ENCODE data around the gene NFIA. TPM values are rescaled to one million over a fixed set of nuclear protein-coding genes. Genes with fewer than 3 reads are reported as not detected.

NFIA gene
- total and polyA plus RNA-seq, 10 of the 15 experiments (the other 5 are each of a cell fraction or from before 2014, with no cell fraction given): 0.10 to 0.16 TPM; not detected in 8

DNA sequence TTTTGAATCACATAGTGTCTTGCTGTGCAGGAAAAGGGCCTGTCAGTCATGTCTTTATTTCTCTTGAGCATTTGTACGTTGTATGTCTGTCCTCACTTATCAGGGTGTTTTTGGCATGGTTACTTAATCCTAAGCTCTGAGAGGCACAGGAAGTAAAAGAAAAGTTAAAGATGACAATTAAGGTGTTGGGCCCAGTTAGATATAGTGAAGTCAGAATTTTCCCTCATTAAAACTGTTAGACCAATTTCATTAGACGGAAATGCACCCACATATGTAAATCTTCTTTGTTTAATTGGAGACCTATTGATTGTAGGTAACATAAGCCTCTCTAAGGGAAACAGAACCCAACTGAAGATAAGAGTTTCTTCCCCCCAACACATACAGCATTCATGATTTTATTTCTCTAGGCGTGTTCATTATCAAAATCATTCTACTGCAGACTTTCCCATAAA lies 21.9 kb downstream of the NFIA start:
- RAD21 ChIA-PET (ENCODE audit: unreplicated experiment): interaction anchor here (1.3 kb wide), 1 partner anchor 26 kb away, joined by 3 read pairs; no protein-coding TSS in a partner anchor
- ATAC-seq (no peak), FAIRE-seq (no peak), DNase-seq (ENCODE audit: low read depth, low spot score) (no peak)
- in situ Hi-C loops (cut with MboI) (no loop called here), intact Hi-C loops (cut with micrococcal nuclease; ENCODE audit: unreplicated experiment) (no loop called here)
- no peak overlapping the region for H3K9ac ChIP-seq (ENCODE audit: control insufficient read depth, insufficient read depth, low read length)
- CTCF ChIA-PET: no interaction called here
- H4K20me1 ChIP-seq (ENCODE audit: control insufficient read depth, insufficient read depth): no peaks in the 10 kb centered on the region
- POLR2A ChIA-PET: no interaction called here
- H3K4me3 ChIP-seq: no peak overlapping the region
- H3K4me1 ChIP-seq (ENCODE audit: control insufficient read depth, insufficient read depth, low read length): no peaks in the 10 kb centered on the region
- TF ChIP-seq SUPT20H (IDR thresholded peaks at IDR 0.05; ENCODE audit: borderline replicate concordance, control insufficient read depth, low read depth, low read length) (no peak), TCF3 (IDR thresholded peaks at IDR 0.05; ENCODE audit: borderline replicate concordance, insufficient read depth, low read depth, low read length) (no peak), PRDM15 (CRISPR knock-in tag; IDR thresholded peaks at IDR 0.05) (no peak), RAD51 (IDR thresholded peaks at IDR 0.05) (no peak), CREM (IDR thresholded peaks at IDR 0.05; ENCODE audit: low read depth) (no peak), ZZZ3 (IDR thresholded peaks at IDR 0.05; ENCODE audit: control insufficient read depth, insufficient read length, low read depth) (no peak)
- no peaks in the 10 kb centered on the region for H3K9me3 ChIP-seq (replicated peaks; ENCODE audit: control insufficient read depth, insufficient read depth, low read length)
- WGBS (ENCODE audit: insufficient coverage, insufficient replicate concordance, low lambda C conversion rate, missing lambda C conversion rate): 42% methylated on average over 3 of the region's 3 CpGs
- no peaks in the 10 kb centered on the region for H3K79me2 ChIP-seq (ENCODE audit: control insufficient read depth, insufficient read depth, low read length)
- no peaks in the 10 kb centered on the region for H3K36me3 ChIP-seq (ENCODE audit: control insufficient read depth in 2 of 2, insufficient read depth in 2 of 2, low read length in 1 of 2)
- SMC1A ChIA-PET (ENCODE audit: uncharacterized antibody, unreplicated experiment): no interaction called here
- H3K4me2 ChIP-seq (ENCODE audit: control insufficient read depth, insufficient read depth): no peak overlapping the region
- no TSS peak for BruUV-seq (replicated peaks)
- no peaks in the 10 kb centered on the region for H3K27me3 ChIP-seq (replicated peaks in 1 of 2; ENCODE audit: control insufficient read depth in 2 of 2, insufficient read depth in 2 of 2, low read length in 1 of 2)
- H2AFZ ChIP-seq (ENCODE audit: control insufficient read depth, low read depth, low read length): no peak overlapping the region
- H3K27ac ChIP-seq (ENCODE audit: control insufficient read depth, insufficient read depth): no peak overlapping the region

Measured in GM12878 (cell line).